GM23338 (cell line): Measurements from ENCODE around the gene PAQR9. TPM values are rescaled to one million over a fixed set of nuclear protein-coding genes. Genes with fewer than 3 reads are reported as not detected.

Experiments used
- ATAC-seq: fragments of 200-7000 bp; cut with Tn5 transposase; 3 replicates; pipeline ENCODE4 v1.9.1; 2020
- DNase-seq: peaks from one replicate; pipeline ENCODE4 v3.0.0-alpha.2; 2015; ENCODE audit warnings: low spot score
- H2AFZ ChIP-seq: fragments of 200-600 bp; sonication (generic); 2 replicates; pipeline ENCODE4 v1.8.0; 2016; ENCODE audit warnings: antibody characterized with exemption, mild to moderate bottlenecking, moderate library complexity
- H3F3A ChIP-seq: fragments of 200-600 bp; sonication (generic); replicated peaks from 2 replicates; pipeline ENCODE4 v1.8.0; 2017; ENCODE audit warnings: antibody characterized with exemption, mixed run types, low read depth
- H3K27ac ChIP-seq: fragments of 200-600 bp; sonication (generic); 2 replicates; pipeline ENCODE4 v1.6.1; 2016; ENCODE audit warnings: low read depth
- H3K27me3 ChIP-seq: fragments of 200-600 bp; sonication (generic); 2 replicates; pipeline ENCODE4 v1.8.0; 2016; ENCODE audit warnings: mild to moderate bottlenecking, mixed run types, moderate library complexity; ENCODE audit not compliant: insufficient read depth
- H3K36me3 ChIP-seq: fragments of 200-600 bp; sonication (generic); 2 replicates; pipeline ENCODE4 v1.8.0; 2016; ENCODE audit warnings: mild to moderate bottlenecking; ENCODE audit not compliant: insufficient read depth
- H3K4me1 ChIP-seq: fragments of 200-600 bp; sonication (generic); 2 replicates; pipeline ENCODE4 v1.8.0; 2016; ENCODE audit warnings: mild to moderate bottlenecking, moderate library complexity; ENCODE audit not compliant: insufficient read depth
- H3K4me2 ChIP-seq: fragments of 200-600 bp; sonication (generic); 2 replicates; pipeline ENCODE4 v1.7.1; 2017; ENCODE audit warnings: mixed run types
- H3K4me3 ChIP-seq: fragments of 200-600 bp; sonication (generic); 2 replicates; pipeline ENCODE4 v1.6.1; 2016; ENCODE audit warnings: mixed run types
- H3K79me2 ChIP-seq: fragments of 200-600 bp; sonication (generic); replicated peaks from 2 replicates; pipeline ENCODE4 v1.8.0; 2017; ENCODE audit warnings: mild to moderate bottlenecking; ENCODE audit not compliant: insufficient read depth
- H3K9me2 ChIP-seq: fragments of 200-600 bp; sonication (generic); 2 replicates; pipeline ENCODE4 v1.8.0; 2017; ENCODE audit not compliant: insufficient read depth
- H4K20me1 ChIP-seq: fragments of 200-600 bp; sonication (generic); replicated peaks from 2 replicates; pipeline ENCODE4 v1.8.0; 2017; ENCODE audit warnings: mild to moderate bottlenecking; ENCODE audit not compliant: insufficient read depth
- H3K27ac Mint-ChIP-seq: 2 replicates; pipeline ENCODE4 v1.8.0; 2020; ENCODE audit warnings: inconsistent platforms, mild to moderate bottlenecking, moderate library complexity, mixed read lengths
- H3K27me3 Mint-ChIP-seq: 3 replicates; pipeline ENCODE4 v1.8.0; 2022; ENCODE audit warnings: low read depth, mild to moderate bottlenecking, moderate library complexity, mixed read lengths, inconsistent platforms; ENCODE audit not compliant: insufficient read depth, poor library complexity
- H3K36me3 Mint-ChIP-seq: 3 replicates; pipeline ENCODE4 v1.8.0; 2021; ENCODE audit warnings: low read depth, mild to moderate bottlenecking, inconsistent platforms, moderate library complexity, mixed read lengths
- H3K4me1 Mint-ChIP-seq: 3 replicates; pipeline ENCODE4 v1.8.0; 2020; ENCODE audit warnings: mild to moderate bottlenecking, inconsistent platforms, mixed read lengths
- H3K4me3 Mint-ChIP-seq: 3 replicates; pipeline ENCODE4 v1.8.0; 2021; ENCODE audit warnings: moderate library complexity, mild to moderate bottlenecking, inconsistent platforms, mixed read lengths
- H3K9me3 Mint-ChIP-seq: 3 replicates; pipeline ENCODE4 v1.8.0; 2020; ENCODE audit warnings: moderate library complexity, mild to moderate bottlenecking, inconsistent platforms, mixed read lengths
- CREB1 ChIP-seq: fragments of 250-450 bp; sonication (Bioruptor Pico); IDR thresholded peaks from 2 replicates; pipeline ENCODE4 v1.5.0; 2020; ENCODE audit warnings: low read depth, mild to moderate bottlenecking, moderate library complexity
- ETS1 ChIP-seq: IDR thresholded peaks from 2 replicates; pipeline ENCODE4 v1.6.1; 2016; ENCODE audit warnings: antibody characterized with exemption
- EZH2phosphoT487 ChIP-seq: fragments of 200-600 bp; sonication (generic); IDR thresholded peaks from one replicate; pipeline ENCODE4 v1.8.1; 2018; ENCODE audit warnings: antibody characterized with exemption; ENCODE audit not compliant: unreplicated experiment
- POLR2AphosphoS5 ChIP-seq: IDR thresholded peaks from 2 replicates; pipeline ENCODE4 v1.6.1; 2016; ENCODE audit warnings: antibody characterized with exemption, low read depth
- REST ChIP-seq: IDR thresholded peaks from one replicate; pipeline ENCODE4 v1.6.1; 2018; ENCODE audit warnings: antibody characterized with exemption; ENCODE audit not compliant: unreplicated experiment
- STAT1 ChIP-seq: IDR thresholded peaks from one replicate; pipeline ENCODE4 v1.6.1; 2016; ENCODE audit warnings: antibody characterized with exemption; ENCODE audit not compliant: unreplicated experiment
- ZNF331 ChIP-seq: fragments of 250-450 bp; sonication (Bioruptor Pico); IDR thresholded peaks from 2 replicates; pipeline ENCODE4 v1.5.0; 2020; ENCODE audit warnings: low read depth, mild to moderate bottlenecking, moderate library complexity
- ZNF462 ChIP-seq: fragments of 250-450 bp; sonication (Bioruptor Pico); IDR thresholded peaks from 2 replicates; pipeline ENCODE4 v1.5.0; 2020; ENCODE audit warnings: mild to moderate bottlenecking, moderate library complexity
- polyA plus RNA-seq: library from polyadenylated mRNA; unstranded; fragments of >200 nt; fragmentation: Nextera tagmentation; extraction: Ambion mirVana; gene quantifications from 2 replicates; pipeline ENCODE4 v1.2.1, GENCODE V29; 2016
- total RNA-seq: library from RNA; depleted of rRNA; stranded (reverse); fragments of >200 nt; shearing (Covaris generic); gene quantifications from 2 replicates; pipeline ENCODE4 v1.2.3, GENCODE V29; 2014
- TF ChIP-seq, protein P1 (sequence below), 2 experiments: fragments of 200-600 bp in 1 of 2; sonication (generic) in 1 of 2; conservative IDR thresholded peaks; 2 replicates each; pipeline versions ENCODE4 v1.5.1 to v1.6.1; 2016 to 2017; ENCODE audit warnings: antibody characterized with exemption in 2 of 2, low read depth in 2 of 2, mild to moderate bottlenecking in 2 of 2, moderate library complexity in 1 of 2

PAQR9 gene
- total and polyA plus RNA-seq, 2 experiments from 2014 or later = 2.0 to 2.3 TPM

GRCh38 chr3:142947352-142947751 is 16.1 kb downstream of the PAQR9 start:
- H3K27me3 ChIP-seq = peaks cover 23% of the 10 kb centered on the region
- no peaks in the 10 kb centered on the region for H3F3A ChIP-seq
- no peaks in the 10 kb centered on the region; the same call in 1 of the 2 replicates for H3K9me2 ChIP-seq
- Mint-ChIP-seq H3K27me3 (peaks cover 3% of the 10 kb centered on the region), H3K4me1 (peaks cover 3% of the 10 kb centered on the region; the same call in 1 of the 3 replicates), H3K4me3 (no peak overlapping the region), H3K9me3 (no peaks in the 10 kb centered on the region), H3K27ac (no peak overlapping the region), H3K36me3 (no peaks in the 10 kb centered on the region)
- peak overlapping the region; percentile 74 for H3K4me2 ChIP-seq
- ATAC-seq (peak; percentile 96), DNase-seq (peak; percentile 69)
- TF ChIP-seq ZNF462 (CRISPR knock-in tag) (no peak), ETS1 (no peak), ZNF331 (CRISPR knock-in tag) (no peak), POLR2AphosphoS5 (no peak), REST (no peak), CREB1 (CRISPR knock-in tag) (no peak), EZH2phosphoT487 (no peak), STAT1 (no peak)
- TF ChIP-seq, protein P1, sequence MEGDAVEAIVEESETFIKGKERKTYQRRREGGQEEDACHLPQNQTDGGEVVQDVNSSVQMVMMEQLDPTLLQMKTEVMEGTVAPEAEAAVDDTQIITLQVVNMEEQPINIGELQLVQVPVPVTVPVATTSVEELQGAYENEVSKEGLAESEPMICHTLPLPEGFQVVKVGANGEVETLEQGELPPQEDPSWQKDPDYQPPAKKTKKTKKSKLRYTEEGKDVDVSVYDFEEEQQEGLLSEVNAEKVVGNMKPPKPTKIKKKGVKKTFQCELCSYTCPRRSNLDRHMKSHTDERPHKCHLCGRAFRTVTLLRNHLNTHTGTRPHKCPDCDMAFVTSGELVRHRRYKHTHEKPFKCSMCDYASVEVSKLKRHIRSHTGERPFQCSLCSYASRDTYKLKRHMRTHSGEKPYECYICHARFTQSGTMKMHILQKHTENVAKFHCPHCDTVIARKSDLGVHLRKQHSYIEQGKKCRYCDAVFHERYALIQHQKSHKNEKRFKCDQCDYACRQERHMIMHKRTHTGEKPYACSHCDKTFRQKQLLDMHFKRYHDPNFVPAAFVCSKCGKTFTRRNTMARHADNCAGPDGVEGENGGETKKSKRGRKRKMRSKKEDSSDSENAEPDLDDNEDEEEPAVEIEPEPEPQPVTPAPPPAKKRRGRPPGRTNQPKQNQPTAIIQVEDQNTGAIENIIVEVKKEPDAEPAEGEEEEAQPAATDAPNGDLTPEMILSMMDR (conservative IDR thresholded peaks at IDR 0.05; ENCODE audit: low read depth in 2 of 2) = no peak
- peak overlapping the region; percentile 96 for H2AFZ ChIP-seq
- H3K36me3 ChIP-seq = no peaks in the 10 kb centered on the region
- peaks cover 8% of the 10 kb centered on the region; the same call in 1 of the 2 replicates for H3K4me1 ChIP-seq
- no peaks in the 10 kb centered on the region for H4K20me1 ChIP-seq
- H3K79me2 ChIP-seq = no peaks in the 10 kb centered on the region
- peak overlapping the region; percentile 48 for H3K4me3 ChIP-seq
- H3K27ac ChIP-seq = no peak overlapping the region
